H9 (cell line): ENCODE results near the gene PSKH1. TPM values are rescaled to one million over a fixed set of nuclear protein-coding genes. Genes with fewer than 3 reads are reported as not detected.
A peak's percentile ranks its signal among the peaks of the same experiment; 100 is the strongest.

Experiments used
- DNase-seq: peaks from one replicate; pipeline ENCODE4 v3.0.0-alpha.2; 2017
- H2AFZ ChIP-seq: one replicate; pipeline ENCODE4 v1.6.1; 2013; ENCODE audit warnings: mild to moderate bottlenecking, low read length, control low read depth, moderate library complexity
- H2AK5ac ChIP-seq: 2 replicates; pipeline ENCODE4 v1.6.1; 2013; ENCODE audit warnings: low read length, control low read depth, mixed read lengths; ENCODE audit not compliant: insufficient read length
- H2BK120ac ChIP-seq: one replicate; pipeline ENCODE4 v1.6.1; 2013; ENCODE audit warnings: low read depth, mild to moderate bottlenecking, low read length, control low read depth, inconsistent platforms; ENCODE audit not compliant: poor library complexity, severe bottlenecking
- H2BK12ac ChIP-seq: 2 replicates; pipeline ENCODE4 v1.6.1; 2013; ENCODE audit warnings: low read length, control low read depth, mixed read lengths, low read depth; ENCODE audit not compliant: insufficient read length
- H2BK15ac ChIP-seq: 2 replicates; pipeline ENCODE4 v1.6.1; 2013; ENCODE audit warnings: low read depth, low read length, control low read depth
- H2BK20ac ChIP-seq: one replicate; pipeline ENCODE4 v1.6.1; 2013; ENCODE audit warnings: low read depth, mild to moderate bottlenecking, low read length, control low read depth, inconsistent platforms; ENCODE audit not compliant: poor library complexity, severe bottlenecking
- H2BK5ac ChIP-seq: 2 replicates; pipeline ENCODE4 v1.6.1; 2013; ENCODE audit warnings: low read length, control low read depth, mixed read lengths; ENCODE audit not compliant: insufficient read length
- H3K14ac ChIP-seq: 2 replicates; pipeline ENCODE4 v1.6.1; 2013; ENCODE audit warnings: low read length, control low read depth; ENCODE audit not compliant: insufficient read depth
- H3K18ac ChIP-seq: 2 replicates; pipeline ENCODE4 v1.6.1; 2013; ENCODE audit warnings: low read depth, mild to moderate bottlenecking, mixed read lengths, low read length, control low read depth; ENCODE audit not compliant: insufficient read length
- H3K23ac ChIP-seq: 2 replicates; pipeline ENCODE4 v1.6.1; 2013; ENCODE audit warnings: low read length, control low read depth, mixed read lengths, low read depth; ENCODE audit not compliant: insufficient read length
- H3K23me2 ChIP-seq: 2 replicates; pipeline ENCODE4 v1.6.1; 2013; ENCODE audit warnings: low read depth, mild to moderate bottlenecking, mixed read lengths, low read length, control low read depth; ENCODE audit not compliant: insufficient read length, poor library complexity, severe bottlenecking
- H3K27ac ChIP-seq: 2 replicates; pipeline ENCODE4 v1.5.1; 2013; ENCODE audit warnings: low read length, control low read depth, mixed read lengths, low read depth; ENCODE audit not compliant: insufficient read length
- H3K27me3 ChIP-seq: 2 replicates; pipeline ENCODE4 v1.6.1; 2013; ENCODE audit warnings: low read length, control low read depth, inconsistent platforms; ENCODE audit not compliant: insufficient read depth
- H3K4ac ChIP-seq: 2 replicates; pipeline ENCODE4 v1.6.1; 2013; ENCODE audit warnings: low read depth, mild to moderate bottlenecking, control low read depth, inconsistent platforms, low read length, moderate library complexity
- H3K4me1 ChIP-seq: 2 replicates; pipeline ENCODE4 v1.6.1; 2013; ENCODE audit warnings: low read length, control low read depth, inconsistent platforms; ENCODE audit not compliant: insufficient read depth
- H3K4me2 ChIP-seq: 2 replicates; pipeline ENCODE4 v1.6.1; 2013; ENCODE audit warnings: low read length, control low read depth, mixed read lengths; ENCODE audit not compliant: insufficient read length, insufficient read depth
- H3K56ac ChIP-seq: 2 replicates; pipeline ENCODE4 v1.6.1; 2013; ENCODE audit warnings: low read depth, mild to moderate bottlenecking, mixed read lengths, low read length, control low read depth; ENCODE audit not compliant: insufficient read length
- H3K79me1 ChIP-seq: 2 replicates; pipeline ENCODE4 v1.6.1; 2013; ENCODE audit warnings: low read depth, mild to moderate bottlenecking, moderate library complexity, low read length, control low read depth, inconsistent platforms; ENCODE audit not compliant: insufficient read depth, poor library complexity, severe bottlenecking
- H3K79me2 ChIP-seq: 2 replicates; pipeline ENCODE4 v1.6.1; 2013; ENCODE audit warnings: low read length, control low read depth, inconsistent platforms; ENCODE audit not compliant: insufficient read depth
- H3K9ac ChIP-seq: 2 replicates; pipeline ENCODE4 v1.6.1; 2013; ENCODE audit warnings: low read length, control low read depth, mixed read lengths; ENCODE audit not compliant: insufficient read length; ENCODE audit errors: extremely low read depth
- H3K9me3 ChIP-seq: one replicate; pipeline ENCODE4 v1.6.1; 2013; ENCODE audit warnings: low read depth, low read length, inconsistent platforms; ENCODE audit not compliant: control insufficient read depth
- H3T11ph ChIP-seq: one replicate; pipeline ENCODE4 v1.6.1; 2013; ENCODE audit warnings: mild to moderate bottlenecking, low read length, control low read depth, inconsistent platforms
- H4K20me1 ChIP-seq: one replicate; pipeline ENCODE4 v1.6.1; 2013; ENCODE audit not compliant: control insufficient read depth, insufficient read length, insufficient read depth
- H4K5ac ChIP-seq: 2 replicates; pipeline ENCODE4 v1.6.1; 2013; ENCODE audit warnings: low read depth, mild to moderate bottlenecking, mixed read lengths, low read length, control low read depth; ENCODE audit not compliant: insufficient read length
- H4K8ac ChIP-seq: replicated peaks from 2 replicates; pipeline ENCODE4 v1.6.1; 2013; ENCODE audit warnings: low read length, control low read depth, mixed read lengths, low read depth; ENCODE audit not compliant: insufficient read length
- H4K91ac ChIP-seq: 2 replicates; pipeline ENCODE4 v1.6.1; 2013; ENCODE audit warnings: low read depth, mild to moderate bottlenecking, moderate library complexity, mixed read lengths, low read length, control low read depth; ENCODE audit not compliant: insufficient read length
- H3K27ac Mint-ChIP-seq, 3 experiments: 2 replicates in 2 of 3; 3 replicates in 1 of 3; pipeline ENCODE4 v1.8.0; 2020 to 2021; ENCODE audit warnings: mixed read lengths in 3 of 3, mild to moderate bottlenecking in 1 of 3, moderate library complexity in 1 of 3
- H3K27me3 Mint-ChIP-seq: 2 replicates; pipeline ENCODE4 v1.8.0; 2021; ENCODE audit warnings: low read depth, mild to moderate bottlenecking, moderate library complexity, mixed read lengths
- H3K36me3 Mint-ChIP-seq, 3 experiments: 2 replicates in 2 of 3; 3 replicates in 1 of 3; pipeline ENCODE4 v1.8.0; 2020 to 2021; ENCODE audit warnings: low read depth in 3 of 3, mixed read lengths in 3 of 3; ENCODE audit not compliant: insufficient read depth in 1 of 3
- H3K4me1 Mint-ChIP-seq, 2 experiments: 2 replicates each; pipeline ENCODE4 v1.8.0; 2020; ENCODE audit warnings: mixed read lengths in 2 of 2
- H3K4me3 Mint-ChIP-seq, 2 experiments: 2 replicates in 1 of 2; 3 replicates in 1 of 2; pipeline ENCODE4 v1.8.0; 2020 to 2021; ENCODE audit warnings: mild to moderate bottlenecking in 2 of 2, mixed read lengths in 2 of 2, moderate library complexity in 1 of 2
- H3K9me3 Mint-ChIP-seq, 2 experiments: 2 replicates in 1 of 2; 3 replicates in 1 of 2; pipeline ENCODE4 v1.8.0; 2020; ENCODE audit warnings: mild to moderate bottlenecking in 2 of 2, mixed read lengths in 2 of 2, moderate library complexity in 1 of 2
- WGBS: extraction: QIAGEN DNeasy Blood & Tissue Kit; methylation state at CpG from one replicate; pipeline ENCODE4 v1.1.7; 2013; ENCODE audit warnings: missing lambda C conversion rate, low lambda C conversion rate, mixed read lengths; ENCODE audit not compliant: insufficient read length; ENCODE audit errors: extremely low coverage; 5-methylcytosine and 5-hydroxymethylcytosine counted together
- total RNA-seq: library from RNA; stranded (reverse); gene quantifications from 2 replicates; pipeline ENCODE4 v1.2.1, GENCODE V29; 2021
- TF ChIP-seq, protein P1 (sequence below): fragments of 200-600 bp; sonication (generic); conservative IDR thresholded peaks from 3 replicates; pipeline ENCODE4 v1.8.0; 2021; ENCODE audit warnings: antibody characterized with exemption, mild to moderate bottlenecking

PSKH1 gene
- total RNA-seq, 1 experiment from 2014 or later, result 29.1 TPM

DNA sequence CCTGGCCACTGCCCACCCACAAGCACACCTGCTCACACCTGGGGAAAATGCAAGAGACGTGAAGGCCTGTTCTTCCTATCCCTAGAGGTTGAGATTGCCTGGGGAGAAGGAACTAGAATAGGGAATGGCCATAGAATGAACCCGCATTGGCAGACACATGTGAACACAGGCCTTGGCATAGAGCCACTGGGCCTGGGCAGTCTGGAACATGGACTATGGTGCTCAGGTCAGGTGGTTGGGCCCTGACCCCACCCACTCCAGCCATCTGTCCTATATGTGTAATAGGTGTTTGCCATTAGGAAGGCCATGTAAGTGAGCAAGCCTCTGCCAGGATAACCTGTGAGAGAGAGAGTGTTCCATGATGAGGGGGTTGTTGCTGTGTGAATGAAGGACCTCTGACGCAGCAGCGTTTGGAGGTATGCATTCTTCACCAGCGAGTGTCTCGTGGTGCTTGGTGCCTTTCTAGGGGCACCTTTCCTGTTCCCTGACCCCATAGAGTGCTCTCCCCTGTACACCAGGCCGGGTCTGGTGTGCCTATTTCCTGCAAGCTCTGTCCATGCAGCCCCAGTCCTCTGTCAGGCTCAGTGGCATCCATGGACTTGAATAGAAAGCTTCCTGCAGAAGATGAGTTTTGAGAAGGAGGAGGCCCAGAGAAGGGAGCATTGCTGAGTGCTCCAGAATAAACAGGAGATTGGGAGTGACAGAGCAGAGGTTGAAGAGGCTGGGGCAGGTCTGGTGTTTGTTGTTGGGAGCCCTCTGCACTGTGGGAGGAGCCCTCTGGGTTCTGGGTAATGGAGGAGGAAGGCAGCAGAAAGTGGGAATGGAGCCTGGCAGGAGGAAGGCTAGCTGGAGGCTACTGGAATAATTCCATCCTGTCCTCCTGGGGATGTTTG is 23.0 kb downstream of the PSKH1 start:
- H3K18ac ChIP-seq, result no peak overlapping the region
- no peaks in the 10 kb centered on the region for H3K9me3 ChIP-seq
- H3K56ac ChIP-seq, result no peak overlapping the region
- H3K79me1 ChIP-seq, result no peaks in the 10 kb centered on the region
- no peak overlapping the region for H3K27ac ChIP-seq
- no peak overlapping the region for H2BK120ac ChIP-seq
- H3K4me1 Mint-ChIP-seq, result peaks cover 12 to 23% of the 10 kb centered on the region in 2 experiments
- no peaks in the 10 kb centered on the region for H4K20me1 ChIP-seq
- H2BK5ac ChIP-seq, result no peak overlapping the region
- H2BK15ac ChIP-seq, result no peak overlapping the region
- no peaks in the 10 kb centered on the region; the same call in 1 of the 2 replicates for H3K27me3 Mint-ChIP-seq
- no peak overlapping the region for H3K4me3 Mint-ChIP-seq
- H3K14ac ChIP-seq, result no peak overlapping the region
- no peaks in the 10 kb centered on the region for H3K23me2 ChIP-seq
- no peak overlapping the region for H3K4ac ChIP-seq
- H2AK5ac ChIP-seq, result no peak overlapping the region
- no peak overlapping the region for H4K8ac ChIP-seq
- no peak overlapping the region for H2BK12ac ChIP-seq
- TF ChIP-seq, protein P1, sequence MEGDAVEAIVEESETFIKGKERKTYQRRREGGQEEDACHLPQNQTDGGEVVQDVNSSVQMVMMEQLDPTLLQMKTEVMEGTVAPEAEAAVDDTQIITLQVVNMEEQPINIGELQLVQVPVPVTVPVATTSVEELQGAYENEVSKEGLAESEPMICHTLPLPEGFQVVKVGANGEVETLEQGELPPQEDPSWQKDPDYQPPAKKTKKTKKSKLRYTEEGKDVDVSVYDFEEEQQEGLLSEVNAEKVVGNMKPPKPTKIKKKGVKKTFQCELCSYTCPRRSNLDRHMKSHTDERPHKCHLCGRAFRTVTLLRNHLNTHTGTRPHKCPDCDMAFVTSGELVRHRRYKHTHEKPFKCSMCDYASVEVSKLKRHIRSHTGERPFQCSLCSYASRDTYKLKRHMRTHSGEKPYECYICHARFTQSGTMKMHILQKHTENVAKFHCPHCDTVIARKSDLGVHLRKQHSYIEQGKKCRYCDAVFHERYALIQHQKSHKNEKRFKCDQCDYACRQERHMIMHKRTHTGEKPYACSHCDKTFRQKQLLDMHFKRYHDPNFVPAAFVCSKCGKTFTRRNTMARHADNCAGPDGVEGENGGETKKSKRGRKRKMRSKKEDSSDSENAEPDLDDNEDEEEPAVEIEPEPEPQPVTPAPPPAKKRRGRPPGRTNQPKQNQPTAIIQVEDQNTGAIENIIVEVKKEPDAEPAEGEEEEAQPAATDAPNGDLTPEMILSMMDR, result no peak
- no peak overlapping the region for H3K23ac ChIP-seq
- H3K9me3 Mint-ChIP-seq, result no peaks in the 10 kb centered on the region
- WGBS, result no CpG with 5 or more reads among the region's 7 CpGs
- H3K79me2 ChIP-seq, result no peaks in the 10 kb centered on the region
- peaks cover 5 to 29% (median 8%) of the 10 kb centered on the region in 3 experiments; a peak in 6 of 7 replicates for H3K36me3 Mint-ChIP-seq
- no peak overlapping the region for H3K4me2 ChIP-seq
- no peak overlapping the region for H2AFZ ChIP-seq
- no peak overlapping the region for H4K5ac ChIP-seq
- no peak overlapping the region for H4K91ac ChIP-seq
- DNase-seq, result no peak
- H3K27ac Mint-ChIP-seq, result peak overlapping the region in 2 of 3 experiments; percentile 45 to 88; a peak in 4 of 7 replicates
- no peak overlapping the region for H3K9ac ChIP-seq
- no peaks in the 10 kb centered on the region for H3K27me3 ChIP-seq
- peaks cover 7% of the 10 kb centered on the region; the same call in 1 of the 2 replicates for H3K4me1 ChIP-seq
- no peak overlapping the region for H2BK20ac ChIP-seq
- H3T11ph ChIP-seq, result no peak overlapping the region
